CD14-positive monocyte (primary cell): ENCODE data around the gene DTWD2. TPM values are rescaled to one million over a fixed set of nuclear protein-coding genes. Genes with fewer than 3 reads are reported as not detected.

Source experiments
- DNase-seq, 3 donors: peaks; one replicate each; pipeline ENCODE4 v3.0.0-alpha.2; 2011 to 2022
- H2AFZ ChIP-seq: 2 replicates; pipeline ENCODE4 v1.6.0; 2012; ENCODE audit warnings: mild to moderate bottlenecking, low read depth, low read length, inconsistent platforms; ENCODE audit not compliant: insufficient read depth, poor library complexity, severe bottlenecking
- H3K27ac ChIP-seq, 2 donors: 1 replicate in 1 of 2; 2 replicates in 1 of 2; pipeline ENCODE4 v1.5.1; 2012 to 2013; ENCODE audit warnings: low read length in 2 of 2, control low read depth in 1 of 2, inconsistent platforms in 1 of 2, low read depth in 1 of 2, mild to moderate bottlenecking in 1 of 2
- H3K27me3 ChIP-seq, 2 donors: one replicate each; pipeline versions ENCODE4 v1.6.0 to v1.6.1; 2011 to 2013; ENCODE audit warnings: low read length in 2 of 2; ENCODE audit not compliant: control insufficient read depth in 2 of 2, insufficient read depth in 2 of 2
- H3K36me3 ChIP-seq, 2 donors: replicated peaks in 1 of 2; 1 replicate in 1 of 2; 2 replicates in 1 of 2; pipeline versions ENCODE4 v1.5.1 to v1.6.1; 2012 to 2013; ENCODE audit warnings: low read length in 2 of 2, control low read depth in 1 of 2, inconsistent platforms in 1 of 2, mild to moderate bottlenecking in 1 of 2; ENCODE audit not compliant: insufficient read depth in 2 of 2, control insufficient read depth in 1 of 2
- H3K4me1 ChIP-seq, 2 donors: 1 replicate in 1 of 2; 2 replicates in 1 of 2; pipeline versions ENCODE4 v1.5.1 to v1.6.1; 2012 to 2013; ENCODE audit warnings: low read length in 2 of 2, control low read depth in 1 of 2, inconsistent platforms in 1 of 2, mild to moderate bottlenecking in 1 of 2, moderate library complexity in 1 of 2; ENCODE audit not compliant: insufficient read depth in 2 of 2, control insufficient read depth in 1 of 2
- H3K4me2 ChIP-seq: replicated peaks from 2 replicates; pipeline ENCODE3; 2012; ENCODE audit warnings: low read length, moderate library complexity, mild to moderate bottlenecking; ENCODE audit not compliant: poor library complexity, severe bottlenecking; ENCODE audit errors: extremely low read depth
- H3K4me3 ChIP-seq, 3 experiments: fragments of 200-600 bp in 1 of 3; sonication (generic) in 1 of 3; replicated peaks in 1 of 3; 1 replicate in 2 of 3; 2 replicates in 1 of 3; pipeline ENCODE4 v1.5.1; 2011 to 2013; ENCODE audit warnings: low read length in 3 of 3, mild to moderate bottlenecking in 3 of 3, control low read depth in 2 of 3, low read depth in 2 of 3, inconsistent platforms in 1 of 3, moderate library complexity in 1 of 3
- H3K79me2 ChIP-seq: 2 replicates; pipeline ENCODE4 v1.6.0; 2012; ENCODE audit warnings: mild to moderate bottlenecking, control low read depth, inconsistent platforms, low read length, moderate library complexity; ENCODE audit not compliant: insufficient read depth
- H3K9ac ChIP-seq: 2 replicates; pipeline ENCODE4 v1.6.0; 2017; ENCODE audit warnings: low read length, mild to moderate bottlenecking; ENCODE audit not compliant: insufficient read depth, poor library complexity, severe bottlenecking
- H3K9me3 ChIP-seq, 2 donors: replicated peaks in 1 of 2; 1 replicate in 1 of 2; 2 replicates in 1 of 2; pipeline versions ENCODE4 v1.5.1 to v1.6.1; 2012 to 2013; ENCODE audit warnings: low read length in 2 of 2, control low read depth in 1 of 2; ENCODE audit not compliant: control insufficient read depth in 1 of 2, insufficient read depth in 1 of 2
- H4K20me1 ChIP-seq: 2 replicates; pipeline ENCODE4 v1.6.0; 2012; ENCODE audit warnings: mild to moderate bottlenecking, low read length, control low read depth, moderate library complexity; ENCODE audit not compliant: insufficient read depth
- H3K27ac Mint-ChIP-seq, 7 donors: one replicate each; pipeline ENCODE4 v1.8.0; 2020; ENCODE audit warnings: mild to moderate bottlenecking in 7 of 7, mixed read lengths in 7 of 7, moderate library complexity in 6 of 7, inconsistent platforms in 2 of 7
- H3K27me3 Mint-ChIP-seq, 3 donors: one replicate each; pipeline ENCODE4 v1.8.0; 2021 to 2022; ENCODE audit warnings: low read depth in 3 of 3, mild to moderate bottlenecking in 3 of 3, mixed read lengths in 3 of 3, moderate library complexity in 3 of 3, inconsistent platforms in 1 of 3
- H3K36me3 Mint-ChIP-seq, 2 donors: one replicate each; pipeline ENCODE4 v1.8.0; 2020; ENCODE audit warnings: mixed read lengths in 2 of 2, inconsistent platforms in 1 of 2, mild to moderate bottlenecking in 1 of 2
- H3K4me1 Mint-ChIP-seq: one replicate; pipeline ENCODE4 v1.8.0; 2020; ENCODE audit warnings: mild to moderate bottlenecking, mixed read lengths
- H3K4me3 Mint-ChIP-seq, 2 donors: one replicate each; pipeline ENCODE4 v1.8.0; 2020; ENCODE audit warnings: mild to moderate bottlenecking in 2 of 2, mixed read lengths in 2 of 2, moderate library complexity in 1 of 2
- H3K9me3 Mint-ChIP-seq, 7 donors: one replicate each; pipeline ENCODE4 v1.8.0; 2020 to 2022; ENCODE audit warnings: mixed read lengths in 7 of 7, mild to moderate bottlenecking in 6 of 7, moderate library complexity in 6 of 7, inconsistent platforms in 2 of 7
- WGBS: methylation state at CpG from one replicate; pipeline ENCODE4 v1.1.5; 2013; ENCODE audit warnings: missing lambda C conversion rate; ENCODE audit not compliant: insufficient coverage; 5-methylcytosine and 5-hydroxymethylcytosine counted together
- intact Hi-C, 2 donors: fragments of 100-400 bp; cut with micrococcal nuclease; formaldehyde crosslinking; loops; one replicate each; pipeline versions ENCODE4 v1.15.0 to v1.15.1; 2023
- polyA plus RNA-seq, 3 donors: library from polyadenylated mRNA; depleted of rRNA in 1 of 3; unstranded in 2 of 3; stranded (reverse) in 1 of 3; fragments of 300-500 nt in 2 of 3; fragments of >200 nt in 1 of 3; fragmentation: Illumina TruSeq in 2 of 3; gene quantifications; 1 replicate in 2 of 3; 2 replicates in 1 of 3; pipeline ENCODE4 v1.2.3, GENCODE V29; 2012 to 2021
- TF ChIP-seq, protein P1 (sequence below): fragments of 200-600 bp; IDR thresholded peaks from one replicate; pipeline ENCODE4 v1.8.0; 2022; ENCODE audit warnings: antibody characterized with exemption, mild to moderate bottlenecking

The DTWD2 gene
- polyA plus RNA-seq, 3 donors: 1.2 to 2.7 (median 2.5) TPM

DNA sequence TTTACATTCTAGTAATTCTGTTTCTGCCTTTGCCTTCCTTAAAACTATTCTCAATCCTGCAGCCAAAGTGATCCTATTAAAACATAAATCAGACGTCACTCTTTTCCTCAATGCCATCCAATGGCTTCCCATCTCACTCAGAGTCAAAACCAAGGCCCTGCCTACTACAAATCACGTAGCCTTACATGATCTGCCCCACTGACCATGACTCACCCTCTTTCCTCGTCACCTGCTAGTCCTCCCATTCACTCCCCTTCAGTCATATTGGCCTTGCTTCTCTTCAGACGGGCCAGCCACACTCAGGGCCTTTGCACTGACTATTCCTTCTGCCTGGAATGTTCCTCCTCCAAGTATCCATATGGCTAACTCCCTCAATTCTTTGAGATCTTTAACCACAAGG, 43.6 kb upstream of the DTWD2 start:
- H4K20me1 ChIP-seq: no peaks in the 10 kb centered on the region
- peaks cover 28% of the 10 kb centered on the region for H3K4me1 Mint-ChIP-seq
- H3K27me3 Mint-ChIP-seq: peaks cover 0 to 4% (median 2%) of the 10 kb centered on the region in 3 donors
- H3K27ac Mint-ChIP-seq: peak overlapping the region in 6 of 7 donors; percentile 0 to 88 (median 68)
- H3K27me3 ChIP-seq: no peaks in the 10 kb centered on the region
- no peak overlapping the region for H3K4me3 Mint-ChIP-seq
- H3K79me2 ChIP-seq: no peaks in the 10 kb centered on the region
- no peak overlapping the region for H3K4me2 ChIP-seq
- H3K9ac ChIP-seq: no peak overlapping the region
- WGBS: 55% methylated on average over 4 of the region's 4 CpGs
- intact Hi-C loops: no loop called here
- DNase-seq: peak; percentile 29 to 79 (median 54)
- no peaks in the 10 kb centered on the region for H3K36me3 ChIP-seq
- H3K9me3 ChIP-seq: no peaks in the 10 kb centered on the region
- peaks cover 20 to 26% of the 10 kb centered on the region in 2 donors for H3K4me1 ChIP-seq
- no peak overlapping the region for H3K4me3 ChIP-seq
- H2AFZ ChIP-seq: no peak overlapping the region
- H3K27ac ChIP-seq: no peak overlapping the region
- no peaks in the 10 kb centered on the region for H3K9me3 Mint-ChIP-seq
- TF ChIP-seq, protein P1, sequence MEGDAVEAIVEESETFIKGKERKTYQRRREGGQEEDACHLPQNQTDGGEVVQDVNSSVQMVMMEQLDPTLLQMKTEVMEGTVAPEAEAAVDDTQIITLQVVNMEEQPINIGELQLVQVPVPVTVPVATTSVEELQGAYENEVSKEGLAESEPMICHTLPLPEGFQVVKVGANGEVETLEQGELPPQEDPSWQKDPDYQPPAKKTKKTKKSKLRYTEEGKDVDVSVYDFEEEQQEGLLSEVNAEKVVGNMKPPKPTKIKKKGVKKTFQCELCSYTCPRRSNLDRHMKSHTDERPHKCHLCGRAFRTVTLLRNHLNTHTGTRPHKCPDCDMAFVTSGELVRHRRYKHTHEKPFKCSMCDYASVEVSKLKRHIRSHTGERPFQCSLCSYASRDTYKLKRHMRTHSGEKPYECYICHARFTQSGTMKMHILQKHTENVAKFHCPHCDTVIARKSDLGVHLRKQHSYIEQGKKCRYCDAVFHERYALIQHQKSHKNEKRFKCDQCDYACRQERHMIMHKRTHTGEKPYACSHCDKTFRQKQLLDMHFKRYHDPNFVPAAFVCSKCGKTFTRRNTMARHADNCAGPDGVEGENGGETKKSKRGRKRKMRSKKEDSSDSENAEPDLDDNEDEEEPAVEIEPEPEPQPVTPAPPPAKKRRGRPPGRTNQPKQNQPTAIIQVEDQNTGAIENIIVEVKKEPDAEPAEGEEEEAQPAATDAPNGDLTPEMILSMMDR: no peak
- H3K36me3 Mint-ChIP-seq: no peaks in the 10 kb centered on the region

DNA sequence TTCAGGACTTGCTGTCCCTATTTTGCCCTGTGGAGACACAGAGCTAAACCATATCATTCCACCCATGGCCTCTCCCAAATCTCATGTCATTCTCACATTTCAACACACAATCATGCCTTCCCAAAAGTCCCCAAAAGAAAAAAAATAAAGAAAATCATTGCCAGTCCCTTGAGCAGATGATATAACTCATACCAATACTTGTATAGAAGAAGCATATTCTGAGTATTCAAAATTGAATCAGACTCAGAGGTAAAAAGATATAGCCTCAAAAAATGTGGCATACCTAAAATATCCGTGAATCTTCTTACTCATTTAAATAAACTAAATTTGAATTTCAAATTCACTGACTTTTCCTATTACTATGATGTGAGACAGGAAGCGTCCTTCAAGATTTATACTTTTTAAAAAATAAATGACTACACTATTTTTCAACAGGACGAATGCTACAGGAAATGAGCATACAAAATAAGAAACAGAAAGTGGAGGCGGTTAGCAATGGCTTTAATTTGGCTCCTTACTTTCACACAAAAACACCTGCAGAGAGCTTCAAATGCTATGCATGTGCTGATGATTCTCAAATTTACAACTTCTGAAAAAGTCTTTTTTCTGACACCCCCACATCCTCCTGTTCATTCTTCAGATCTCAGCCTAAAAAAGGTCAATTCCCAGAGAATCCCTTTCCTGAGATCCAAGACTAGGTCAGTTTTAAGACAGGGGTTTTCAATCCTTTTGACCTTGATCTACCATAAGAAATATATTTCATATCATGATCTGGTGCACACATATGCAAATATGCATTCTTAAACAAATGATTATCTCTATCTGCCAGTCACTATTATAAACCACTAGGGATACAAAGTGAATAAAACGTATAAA, 42.9 kb upstream of the DTWD2 start:
- Mint-ChIP-seq H3K36me3 (no peaks in the 10 kb centered on the region), H3K4me3 (peak overlapping the region in 1 of 2 donors; percentile 9), H3K9me3 (no peaks in the 10 kb centered on the region), H3K27me3 (peaks cover 0 to 4% (median 2%) of the 10 kb centered on the region in 3 donors), H3K27ac (peak overlapping the region in 4 of 7 donors; percentile 53 to 88 (median 84)), H3K4me1 (peaks cover 28% of the 10 kb centered on the region)
- intact Hi-C loops: no loop called here
- Histone ChIP-seq H3K9ac (no peak overlapping the region), H3K4me1 (peaks cover 20 to 26% of the 10 kb centered on the region in 2 donors), H3K4me2 (peak overlapping the region; percentile 4), H3K27ac (no peak overlapping the region), H2AFZ (peak overlapping the region; percentile 40), H3K4me3 (no peak overlapping the region), H3K79me2 (no peaks in the 10 kb centered on the region), H3K9me3 (no peaks in the 10 kb centered on the region), H3K27me3 (no peaks in the 10 kb centered on the region), H4K20me1 (no peaks in the 10 kb centered on the region), H3K36me3 (no peaks in the 10 kb centered on the region)
- TF ChIP-seq, protein P1: no peak
- no CpG with 5 or more reads among the region's 5 CpGs for WGBS
- no peak for DNase-seq
